NOMO-1 (cell line): ENCODE results near the gene FBF1.

ENCODE experiments used
- DNase-seq, 2 experiments: peaks; one replicate each; lab custom pipeline; 2025; ENCODE audit not compliant: unreplicated experiment in 2 of 2; lab: John Stamatoyannopoulos, UW

FBF1 gene

DNA sequence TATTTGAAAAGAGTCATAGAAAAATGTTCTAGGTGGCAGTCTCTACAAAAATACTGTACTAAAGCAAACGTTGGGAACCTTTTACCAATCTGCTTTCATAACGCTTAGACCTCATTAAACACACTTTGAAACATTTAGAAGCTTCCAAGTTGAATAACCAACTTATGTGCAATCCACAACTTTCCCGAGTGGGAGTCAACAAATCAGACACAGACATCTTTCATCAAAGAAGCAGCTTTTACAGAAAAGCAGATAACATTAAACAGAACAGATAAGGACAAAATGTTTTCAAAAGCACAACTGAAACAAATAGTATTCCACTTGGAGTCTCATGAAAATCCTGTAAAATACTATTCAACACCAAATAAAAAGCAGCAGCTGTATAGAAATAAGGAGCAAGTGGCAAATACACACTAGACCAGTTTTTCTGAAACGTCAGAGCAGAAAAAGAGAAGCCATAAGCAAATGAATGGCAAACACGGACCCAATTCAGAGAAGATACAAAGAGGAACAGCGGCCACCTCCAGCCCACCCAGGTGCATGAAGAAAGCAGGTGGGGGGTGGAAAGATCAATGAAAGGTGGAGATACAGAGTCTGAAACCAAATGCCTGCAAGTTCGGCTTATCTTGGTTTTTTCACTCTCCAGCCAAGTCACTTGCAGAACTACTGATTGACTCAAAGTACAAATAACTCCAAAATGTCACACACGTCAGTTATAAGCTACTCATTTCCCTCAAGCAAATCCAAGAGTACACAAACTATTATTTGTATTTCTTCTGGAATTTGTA, 18.4 kb upstream of the FBF1 start:
- DNase-seq, result no peak

DNA sequence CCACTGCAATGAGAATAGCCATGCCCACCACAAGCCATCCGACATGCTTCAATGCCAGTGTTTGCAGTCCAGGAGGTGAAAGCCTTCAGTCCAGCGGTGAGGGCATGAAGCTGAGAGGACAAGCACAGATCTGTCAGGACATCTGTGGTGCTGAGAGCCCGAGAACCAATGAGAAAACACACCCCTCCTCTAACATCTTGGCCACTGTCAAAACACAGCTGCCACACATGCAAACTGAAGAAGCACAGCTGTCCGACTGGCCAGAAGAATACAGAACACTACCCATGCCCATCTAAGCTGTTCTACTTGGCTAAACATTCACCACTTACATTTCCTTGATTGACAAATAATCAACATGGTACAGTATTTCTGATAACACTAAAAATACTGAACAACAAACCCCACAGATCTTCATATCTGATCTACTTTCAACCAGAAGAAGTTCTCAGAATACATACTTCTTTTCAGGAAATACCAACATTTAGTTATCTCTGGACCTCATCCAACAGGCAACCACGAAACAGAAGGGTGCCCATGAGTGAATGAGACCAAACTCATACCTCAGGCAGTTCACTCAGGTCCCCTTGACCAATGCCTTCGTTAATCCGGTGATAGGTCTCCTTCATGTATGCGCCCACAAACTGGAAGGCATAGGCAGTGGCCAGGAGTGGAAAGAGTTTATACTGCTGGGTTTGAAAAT, 10.2 kb upstream of the FBF1 start:
- no peak for DNase-seq

DNA sequence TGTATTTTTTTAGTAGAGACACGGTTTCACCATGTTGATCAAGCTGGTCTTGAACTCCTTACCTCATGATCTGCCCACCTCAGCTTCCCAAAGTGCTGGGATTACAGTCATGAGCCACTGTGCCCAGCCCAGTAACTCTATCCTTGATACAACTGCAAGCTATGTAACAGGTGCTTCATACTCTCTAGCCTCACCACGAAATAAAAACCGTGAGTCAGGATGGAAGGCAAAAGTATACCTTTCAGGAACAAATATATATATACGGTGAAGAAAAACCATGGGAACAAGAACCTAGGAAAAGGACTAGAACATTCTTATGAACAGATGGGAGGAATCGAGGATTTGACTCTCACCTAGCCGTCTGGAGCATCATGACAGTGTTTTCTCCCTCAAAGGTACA, 9.6 kb upstream of the FBF1 start:
- DNase-seq, result no peak

DNA sequence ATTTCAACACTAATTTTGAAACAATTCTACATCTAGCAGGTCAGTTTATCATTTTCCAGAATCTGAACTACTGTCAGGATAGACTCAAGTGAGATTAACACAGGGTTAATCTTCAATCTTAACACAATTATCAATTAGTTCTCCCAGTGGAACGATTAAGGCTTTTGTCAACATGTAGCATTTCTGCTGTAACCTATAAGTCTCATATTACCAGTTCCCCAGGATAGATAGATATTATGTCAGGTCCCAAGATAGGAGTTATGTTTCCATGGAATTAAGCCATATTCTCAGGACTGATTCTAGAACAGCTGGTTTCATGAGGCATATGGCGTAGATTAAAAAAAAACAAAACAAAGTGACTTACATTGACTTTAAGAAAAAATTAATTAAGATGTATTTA, 4.4 kb upstream of the FBF1 start:
- DNase-seq, result no peak

DNA sequence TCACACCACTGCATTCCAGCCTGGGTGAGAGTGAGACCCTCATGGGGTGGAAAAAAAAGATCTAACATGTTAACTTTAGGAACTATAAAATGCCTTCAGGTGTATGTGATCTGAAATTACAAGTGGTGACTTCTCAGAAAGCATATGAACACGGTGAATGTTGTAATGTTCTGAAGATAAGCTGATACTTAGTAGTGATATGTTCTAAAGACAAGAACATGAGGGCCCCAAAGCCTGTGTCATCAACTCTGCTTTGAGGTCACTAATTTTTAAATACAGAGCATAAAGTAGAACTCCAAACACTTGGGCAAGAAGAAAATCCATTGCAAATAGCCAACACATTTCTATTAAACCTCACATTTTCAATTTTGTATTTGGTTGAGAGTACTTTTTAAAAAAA, 2.6 kb upstream of the FBF1 start:
- no peak for DNase-seq

DNA sequence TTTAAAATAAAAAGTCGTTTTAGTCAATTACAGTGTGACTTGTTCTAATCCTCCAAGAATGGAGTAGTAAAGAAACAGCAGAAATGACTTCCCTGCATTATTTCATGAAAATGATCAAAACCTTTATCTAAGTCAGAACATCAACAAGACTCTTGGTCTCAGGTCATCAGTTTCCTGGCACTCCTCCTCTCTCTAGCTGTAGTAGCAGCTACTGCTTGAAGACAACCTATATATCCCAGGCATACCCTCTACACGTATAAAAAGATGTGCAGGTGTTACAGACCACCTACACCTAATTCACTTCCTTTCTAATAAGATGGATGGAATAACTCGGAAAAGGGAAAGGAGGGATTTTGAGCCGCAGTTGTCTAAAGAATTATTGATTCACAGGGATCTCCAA, 1.6 kb upstream of the FBF1 start:
- no peak for DNase-seq

DNA sequence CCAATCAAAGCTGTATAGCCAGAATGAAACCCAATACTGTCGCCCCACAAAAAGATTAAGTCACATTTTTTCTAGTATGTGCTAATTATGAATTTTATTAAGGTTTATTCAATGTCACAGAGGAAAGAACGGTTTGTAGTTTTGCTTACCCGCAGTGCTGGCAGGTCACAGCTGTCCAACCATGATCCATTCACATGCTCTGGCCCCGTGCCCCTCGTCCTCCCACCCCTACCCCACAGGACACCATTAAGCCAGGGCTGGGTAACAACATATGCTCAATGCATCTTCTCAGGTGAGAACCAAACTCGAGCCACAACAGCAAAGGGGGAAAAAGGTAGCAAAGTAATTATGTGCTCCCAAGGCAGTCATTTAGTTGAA, 589 bp upstream of the FBF1 start:
- no peak for DNase-seq

DNA sequence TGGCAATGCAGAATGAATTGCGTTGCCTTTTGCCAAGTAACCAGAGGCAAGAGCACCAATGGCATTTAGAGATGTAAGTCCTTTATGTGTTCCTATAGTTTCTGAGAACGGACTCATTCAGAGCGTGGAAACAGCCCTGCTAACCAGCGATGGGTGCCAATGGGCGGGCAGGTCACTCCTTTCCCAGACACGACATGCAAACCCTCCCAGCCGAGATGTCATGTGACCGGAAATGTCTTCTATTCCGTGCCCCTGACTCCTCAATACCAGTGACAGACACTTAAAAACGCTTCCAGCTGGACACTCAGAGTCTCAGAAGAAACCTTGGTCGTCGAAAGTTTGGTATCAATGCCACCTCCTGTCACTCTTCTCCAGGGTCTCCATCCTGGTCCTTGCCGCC, 3.2 kb downstream of the FBF1 start:
- DNase-seq, result no peak

DNA sequence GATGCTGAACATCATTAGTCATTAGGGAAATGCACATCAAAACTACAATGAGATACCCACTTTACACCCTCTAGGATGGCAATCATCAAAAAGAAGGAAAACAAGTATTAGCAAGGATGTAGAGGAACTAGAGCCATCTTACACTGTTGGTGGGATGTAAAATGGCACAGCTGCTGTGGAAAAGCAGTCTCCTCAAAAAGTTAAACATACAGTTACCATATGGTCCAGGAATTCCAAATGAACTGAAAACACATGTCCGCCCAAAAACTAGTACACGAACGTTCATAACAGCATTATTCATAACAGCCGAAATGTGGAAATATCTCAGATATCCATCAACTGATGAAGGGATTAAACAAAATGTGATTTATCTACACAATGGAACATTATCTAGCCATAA, 7.0 kb downstream of the FBF1 start:
- DNase-seq, result no peak

DNA sequence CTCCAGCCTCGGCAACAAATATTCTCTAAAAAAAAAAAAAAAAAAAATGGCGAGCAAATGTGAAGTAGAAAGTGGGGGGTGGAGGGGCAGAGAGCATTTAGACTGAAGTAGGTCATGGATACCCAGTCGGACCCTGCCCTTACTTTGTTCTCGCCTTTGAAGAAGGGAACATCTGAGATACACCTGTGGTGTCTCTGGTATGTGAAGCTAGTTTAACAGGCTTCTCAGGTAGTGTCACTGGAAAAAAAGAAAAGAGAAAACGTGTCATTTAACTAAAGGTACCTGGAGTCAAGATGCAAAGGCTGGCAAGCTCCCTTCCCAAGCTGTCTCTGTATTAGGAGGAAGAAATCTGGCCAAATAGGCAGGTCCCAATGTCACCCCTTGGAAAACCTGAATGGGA, 8.0 kb downstream of the FBF1 start:
- no peak for DNase-seq

DNA sequence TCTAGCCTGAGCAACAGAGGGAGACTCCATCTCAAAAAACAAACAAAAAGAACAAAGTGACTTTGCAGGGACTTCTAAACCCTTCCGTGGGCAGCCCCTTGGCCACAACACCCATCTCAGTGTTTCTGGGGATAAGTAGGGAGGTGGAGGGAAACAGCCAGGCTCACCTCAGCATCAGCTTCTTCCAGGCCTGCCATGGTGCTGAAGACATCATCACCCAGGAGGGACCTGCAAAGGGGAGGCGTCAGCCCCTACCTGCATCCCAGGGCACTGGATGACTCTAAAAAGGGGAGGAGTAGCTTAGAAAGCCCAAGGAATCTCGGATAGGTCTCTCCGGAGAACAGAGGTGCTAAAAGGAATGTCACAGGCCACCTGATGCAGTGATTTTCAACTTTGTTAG, 9.8 kb downstream of the FBF1 start:
- DNase-seq, result no peak

DNA sequence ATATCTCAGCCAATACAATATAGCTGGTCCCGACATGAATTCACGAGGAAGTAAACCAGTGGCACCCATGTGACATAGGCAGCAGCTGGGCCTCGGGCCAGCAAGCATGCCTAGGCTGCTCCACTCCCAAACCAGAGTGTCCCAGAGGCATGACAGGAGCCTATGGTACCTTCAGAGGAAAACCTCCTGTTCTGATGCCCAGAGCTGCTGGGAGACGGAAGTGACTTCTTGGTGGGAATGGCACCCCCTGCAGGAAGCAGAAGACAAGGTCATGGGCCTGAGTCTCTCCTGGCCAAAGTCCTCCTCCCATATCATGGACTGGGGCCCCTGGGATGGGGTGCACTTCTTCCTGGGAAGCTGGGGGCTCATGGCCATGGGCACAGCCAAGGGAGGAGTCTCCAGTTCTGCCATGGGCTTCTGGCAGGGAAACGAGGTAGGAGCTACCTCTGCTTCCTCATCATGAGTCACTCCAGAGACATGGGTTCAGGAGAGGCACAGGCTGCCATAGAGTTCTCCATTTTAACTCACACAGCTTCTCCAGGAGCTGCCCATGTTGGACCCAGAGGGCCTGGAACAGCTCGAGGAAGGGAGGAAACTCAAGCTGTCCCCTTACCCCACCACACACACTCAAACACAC, 13.4 kb downstream of the FBF1 start:
- DNase-seq, result no peak

DNA sequence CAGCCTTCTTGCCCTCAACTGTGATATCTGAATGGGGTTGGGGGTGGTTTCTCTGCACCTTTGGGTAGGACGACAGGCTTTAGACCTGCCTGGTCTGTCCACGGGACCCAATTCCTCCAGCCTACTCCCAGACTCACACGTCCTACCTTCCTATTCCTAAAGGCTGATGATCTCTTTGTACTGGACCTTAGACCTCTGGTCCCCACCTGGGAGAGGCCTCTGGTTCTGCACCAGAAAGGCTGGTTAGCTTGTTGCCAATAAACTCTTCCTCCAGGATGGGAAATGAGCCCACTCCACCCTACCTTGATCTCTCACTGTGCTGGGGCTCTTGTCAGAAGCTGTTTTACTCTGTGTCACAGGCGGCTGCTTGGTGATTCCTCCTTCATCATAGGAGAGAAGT, 14.4 kb downstream of the FBF1 start:
- DNase-seq, result no peak

DNA sequence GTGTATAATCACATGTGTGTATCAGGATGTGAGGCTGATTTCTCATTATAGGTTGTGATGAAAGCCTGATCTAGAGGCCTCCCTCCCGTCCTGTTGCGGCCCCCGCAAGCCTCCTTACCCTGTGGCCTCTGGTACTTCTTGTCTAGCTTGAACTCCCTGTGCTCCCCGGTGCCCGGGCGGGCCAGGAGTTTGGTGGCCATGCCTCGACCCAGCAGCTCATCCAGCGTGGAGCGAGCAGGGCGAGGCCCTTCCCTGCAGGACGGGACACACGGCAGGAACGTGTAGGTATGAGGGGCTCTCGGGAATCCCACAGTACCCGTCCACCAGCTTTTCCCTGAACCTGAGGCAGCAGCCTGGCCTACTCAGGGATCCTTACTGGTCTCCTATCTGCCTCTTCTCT, 14.9 kb downstream of the FBF1 start:
- DNase-seq, result no peak

DNA sequence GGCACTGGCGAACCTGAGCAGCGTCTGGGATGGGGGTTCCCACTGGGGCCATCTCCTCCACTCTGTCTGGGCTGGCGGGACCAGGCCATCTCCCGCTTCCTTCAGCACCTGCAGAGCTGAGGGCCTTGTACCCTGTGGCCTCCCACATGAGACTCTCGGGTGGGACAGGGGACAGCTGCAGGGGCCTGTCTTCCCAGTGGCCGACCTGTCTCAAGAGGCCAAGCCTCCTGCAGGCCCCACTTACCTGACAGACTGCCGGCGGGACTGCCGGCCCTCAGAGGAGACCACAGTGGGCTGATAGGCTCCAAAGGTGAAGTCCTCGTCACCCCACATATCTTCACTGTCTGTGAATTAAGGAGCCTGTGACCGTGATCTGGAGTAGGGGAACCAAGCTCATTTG, 15.7 kb downstream of the FBF1 start:
- no peak for DNase-seq

DNA sequence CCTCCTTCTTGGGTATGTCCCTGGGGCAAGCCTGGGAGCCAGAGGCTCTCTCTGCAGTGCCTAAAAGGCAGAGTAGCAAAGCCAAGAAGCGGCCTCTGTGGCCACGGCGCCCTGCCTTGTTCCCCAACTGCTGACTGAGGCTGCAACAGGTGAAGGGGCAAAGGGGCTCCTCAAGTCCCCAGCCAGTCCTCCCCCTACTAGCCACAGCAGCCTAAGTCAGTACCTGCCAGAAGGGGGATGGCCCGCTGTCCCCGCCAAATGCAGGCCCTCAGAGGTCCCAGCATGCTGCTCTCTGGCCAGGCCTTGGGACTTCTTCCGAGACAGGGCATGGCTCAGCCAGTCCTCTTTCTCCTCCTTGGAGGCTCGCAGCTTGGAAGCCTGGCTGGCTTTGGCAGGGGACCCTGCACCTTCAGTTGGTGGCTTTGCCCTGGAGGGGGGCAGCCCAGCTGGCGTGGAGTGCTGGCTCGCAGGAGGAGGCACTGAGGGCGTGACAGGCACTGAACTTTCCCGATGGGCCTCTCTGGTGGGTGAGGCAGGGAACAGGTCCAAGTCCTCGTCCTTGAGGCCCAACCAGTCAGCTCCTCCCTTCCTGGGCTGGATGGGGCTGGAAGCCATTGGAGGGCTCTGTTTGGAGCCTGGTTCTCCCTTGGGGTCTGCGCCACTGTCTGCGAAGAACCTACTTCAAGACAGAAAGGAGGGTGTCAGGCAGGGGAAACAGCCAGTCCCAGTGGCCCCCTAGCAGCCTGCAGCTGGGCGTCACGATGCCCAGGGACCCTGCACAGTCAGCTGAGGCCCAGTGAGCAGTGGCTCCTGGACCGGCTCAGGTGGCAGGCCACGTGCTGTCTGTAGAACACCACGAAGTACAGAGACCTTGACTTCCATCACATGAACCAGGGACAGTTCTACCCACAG, 17.6 kb downstream of the FBF1 start:
- DNase-seq, result no peak

DNA sequence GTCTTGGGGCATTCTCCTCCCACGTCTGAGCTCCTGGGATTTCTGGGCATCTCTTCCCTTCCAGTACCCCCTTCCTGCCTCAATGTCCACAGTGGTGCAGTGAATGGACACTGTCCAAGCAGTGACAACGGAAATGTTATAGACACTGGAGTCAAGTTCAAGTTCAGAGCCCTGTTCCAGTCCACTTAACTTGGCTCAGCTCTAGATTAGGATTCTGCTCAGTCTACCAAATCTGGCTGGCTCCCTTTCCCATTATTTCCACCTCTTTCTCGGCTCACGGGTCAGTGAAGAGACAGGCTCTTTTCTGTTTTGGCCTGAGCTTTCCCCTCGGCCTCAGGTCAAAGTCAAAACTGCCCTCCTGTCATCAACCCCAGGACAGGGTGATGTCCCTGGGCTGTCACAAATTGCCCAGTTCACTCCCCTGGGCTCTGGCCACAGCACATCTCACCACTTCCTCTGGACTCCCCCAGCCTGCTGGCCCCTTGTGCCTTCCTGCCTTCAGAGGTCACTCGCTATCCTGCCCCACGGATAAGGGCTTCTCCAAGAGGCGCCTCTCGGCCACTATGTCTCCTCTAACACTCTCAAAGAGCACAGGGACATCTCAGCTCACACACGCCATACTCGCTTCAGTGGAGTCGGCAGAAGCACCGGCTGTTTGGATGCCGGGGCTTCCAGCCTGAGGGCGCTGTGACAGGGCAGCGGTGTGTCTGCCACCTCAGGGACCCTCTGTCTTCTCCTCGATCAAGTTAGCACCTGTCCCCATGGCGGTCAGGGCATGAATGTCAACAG, 18.5 kb downstream of the FBF1 start:
- no peak for DNase-seq

DNA sequence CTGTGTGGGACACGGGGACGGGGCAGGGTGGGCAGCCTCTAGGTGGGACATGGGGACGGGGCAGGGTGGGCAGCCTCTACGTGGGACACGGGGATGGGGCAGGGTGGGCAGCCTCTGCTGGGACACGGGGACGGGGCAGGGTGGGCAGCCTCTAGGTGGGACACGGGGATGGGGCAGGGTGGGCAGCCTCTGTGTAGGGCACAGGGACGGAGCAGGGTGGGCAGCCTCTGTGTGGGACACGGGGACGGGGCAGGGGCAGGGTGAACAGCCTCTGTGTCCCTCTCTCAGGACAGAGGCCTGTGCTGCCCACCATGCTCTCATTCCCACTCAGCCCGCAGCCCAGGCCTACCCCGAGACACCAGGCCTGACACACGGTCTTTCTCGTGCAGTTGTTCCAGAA, 19.2 kb downstream of the FBF1 start:
- DNase-seq, result no peak

DNA sequence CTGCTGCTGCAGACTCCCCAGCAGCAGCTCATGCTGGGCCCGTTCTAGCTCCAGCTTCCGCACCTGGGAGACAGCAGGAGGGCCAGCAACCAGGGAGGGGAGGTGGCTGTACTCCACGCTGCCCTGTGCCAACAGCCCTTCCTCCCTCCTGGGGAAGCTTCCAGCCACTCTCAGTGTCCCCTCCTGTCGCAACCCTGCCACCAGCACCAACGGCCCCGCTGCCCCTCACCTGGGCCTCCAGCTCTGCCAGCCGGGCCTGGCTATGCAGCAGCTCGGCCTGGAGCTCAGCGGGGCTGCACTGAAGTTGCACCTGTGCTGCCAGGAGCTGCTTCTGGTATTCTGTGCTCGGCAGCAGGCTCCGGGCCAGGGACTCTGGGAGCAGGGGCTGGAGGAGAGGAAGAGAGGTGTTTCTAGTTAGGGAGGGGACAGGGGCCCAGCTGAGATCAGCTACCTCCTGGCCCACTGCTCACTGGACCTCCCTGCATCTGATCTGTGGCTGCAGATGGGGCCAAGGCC, 20.7 kb downstream of the FBF1 start:
- no peak for DNase-seq

DNA sequence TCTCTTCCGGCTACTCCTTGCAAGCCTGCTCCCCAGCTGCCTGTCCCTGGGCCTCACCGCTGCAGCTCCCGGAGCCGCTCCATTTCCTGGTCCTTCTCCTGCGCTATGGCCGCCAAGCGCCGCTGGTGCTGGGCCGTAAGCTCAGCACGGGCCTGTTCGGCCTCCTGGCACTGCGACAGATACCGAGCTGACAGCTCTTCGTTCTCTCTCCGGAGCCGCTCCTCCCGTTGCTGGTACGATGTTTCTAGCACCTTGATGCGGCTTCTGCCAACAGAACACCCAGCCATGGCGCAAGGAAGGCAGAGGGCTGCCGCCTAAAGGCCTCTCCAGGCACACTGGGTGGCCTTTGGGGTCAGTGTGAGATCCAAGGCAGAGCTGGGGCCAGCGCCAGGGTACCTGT, 21.2 kb downstream of the FBF1 start:
- no peak for DNase-seq
